Ureter (tissue), 1 donor: ENCODE results near the gene PEAR1. TPM values are rescaled to one million over a fixed set of nuclear protein-coding genes. Genes with fewer than 3 reads are reported as not detected.

Source experiments
- total RNA-seq: library from RNA; stranded (reverse); gene quantifications from one replicate; pipeline ENCODE4 v1.2.4, GENCODE V29; 2023
- donor health status: DM: yes; HTN: yes; CAD: no.

The PEAR1 gene
- total RNA-seq, 1 donor from 2014 or later: 10.0 TPM

Other genes starting within 250 kb of the PEAR1 start
- gene NES, start 216.3 kb upstream of the PEAR1 start, total RNA-seq: 42.4 TPM
- 229 TPM for gene CRABP2, start 188.1 kb upstream of the PEAR1 start, total RNA-seq
- 49.5 TPM for gene METTL25B, start 165.2 kb upstream of the PEAR1 start, total RNA-seq
- 42.7 TPM for gene ISG20L2, start 165.0 kb upstream of the PEAR1 start, total RNA-seq
- gene MRPL24, start 152.6 kb upstream of the PEAR1 start, total RNA-seq: 91.6 TPM
- gene HDGF, start 142.0 kb upstream of the PEAR1 start, total RNA-seq: 151 TPM
- gene PRCC, start 126.2 kb upstream of the PEAR1 start, total RNA-seq: 70.9 TPM
- 6.7 TPM for gene SH2D2A, start 76.9 kb upstream of the PEAR1 start, total RNA-seq
- gene INSRR, start 34.6 kb upstream of the PEAR1 start, total RNA-seq: 0.13 TPM
- gene NTRK1, start 32.9 kb upstream of the PEAR1 start, total RNA-seq: 1.7 TPM
- not detected for gene LRRC71, start 26.9 kb downstream of the PEAR1 start, total RNA-seq
- 47.4 TPM for gene ARHGEF11, start 152.0 kb downstream of the PEAR1 start, total RNA-seq
- gene ETV3L, start 206.1 kb downstream of the PEAR1 start, total RNA-seq: not detected
- gene ETV3, start 244.7 kb downstream of the PEAR1 start, total RNA-seq: 52.4 TPM